Hepatocyte (in vitro differentiated cells): Measurements from ENCODE around the gene PPP1R13L. TPM values are rescaled to one million over a fixed set of nuclear protein-coding genes. Genes with fewer than 3 reads are reported as not detected.
"Not testable (repeated sequence)": the region's sequence is repeated elsewhere in the genome, so short reads cannot be mapped to it uniquely, and the experiment has no call there.

Experiments
- DNase-seq: peaks from one replicate; pipeline ENCODE4 v3.0.0-alpha.2; 2016; ENCODE audit warnings: low spot score
- H2AFZ ChIP-seq: fragments of 200-600 bp; sonication (generic); 2 replicates; pipeline ENCODE4 v1.6.0; 2016; ENCODE audit warnings: antibody characterized with exemption, mild to moderate bottlenecking
- H3K27ac ChIP-seq: fragments of 200-600 bp; sonication (generic); 2 replicates; pipeline ENCODE4 v1.5.1; 2016; ENCODE audit warnings: mild to moderate bottlenecking
- H3K27me3 ChIP-seq: fragments of 200-600 bp; sonication (generic); 2 replicates; pipeline ENCODE4 v1.6.1; 2016
- H3K36me3 ChIP-seq: fragments of 200-600 bp; sonication (generic); replicated peaks from 2 replicates; pipeline ENCODE4 v1.5.1; 2016; ENCODE audit warnings: low read depth; ENCODE audit not compliant: insufficient read depth
- H3K4me1 ChIP-seq: fragments of 200-600 bp; sonication (generic); 2 replicates; pipeline ENCODE4 v1.5.1; 2016; ENCODE audit warnings: mild to moderate bottlenecking, moderate library complexity; ENCODE audit not compliant: insufficient read depth
- H3K4me2 ChIP-seq: fragments of 200-600 bp; sonication (generic); 2 replicates; pipeline ENCODE4 v1.6.0; 2016
- H3K4me3 ChIP-seq: fragments of 200-600 bp; sonication (generic); 2 replicates; pipeline ENCODE4 v1.5.1; 2016; ENCODE audit warnings: mild to moderate bottlenecking
- H3K79me2 ChIP-seq: fragments of 200-600 bp; sonication (generic); 2 replicates; pipeline ENCODE4 v1.6.0; 2017; ENCODE audit warnings: mild to moderate bottlenecking
- H3K9me2 ChIP-seq: fragments of 200-600 bp; sonication (generic); replicated peaks from 2 replicates; pipeline ENCODE4 v1.6.0; 2017; ENCODE audit warnings: mild to moderate bottlenecking; ENCODE audit not compliant: insufficient read depth
- H3K9me3 ChIP-seq: fragments of 200-600 bp; sonication (generic); 2 replicates; pipeline ENCODE4 v1.5.1; 2016; ENCODE audit warnings: low read depth, mild to moderate bottlenecking
- H4K20me1 ChIP-seq: fragments of 200-600 bp; sonication (generic); 2 replicates; pipeline ENCODE4 v1.6.0; 2016; ENCODE audit warnings: mild to moderate bottlenecking; ENCODE audit not compliant: insufficient read depth, poor library complexity, severe bottlenecking
- CTCF ChIP-seq: fragments of 200-600 bp; sonication (generic); IDR thresholded peaks from 2 replicates; pipeline ENCODE4 v1.5.1; 2016; ENCODE audit warnings: antibody characterized with exemption, mild to moderate bottlenecking; ENCODE audit not compliant: poor library complexity
- EZH2 ChIP-seq: fragments of 200-600 bp; sonication (generic); IDR thresholded peaks from 2 replicates; pipeline ENCODE4 v1.6.1; 2016; ENCODE audit warnings: antibody characterized with exemption, mild to moderate bottlenecking, borderline replicate concordance
- EZH2phosphoT487 ChIP-seq: fragments of 200-600 bp; sonication (generic); IDR thresholded peaks from one replicate; pipeline ENCODE4 v1.6.1; 2018; ENCODE audit warnings: antibody characterized with exemption, mild to moderate bottlenecking, low read depth, moderate library complexity; ENCODE audit not compliant: unreplicated experiment, severe bottlenecking
- WGBS: methylation state at CpG from one replicate; pipeline ENCODE4 v1.1.6; 2016; ENCODE audit warnings: low lambda C conversion rate; ENCODE audit errors: missing lambda C conversion rate; 5-methylcytosine and 5-hydroxymethylcytosine counted together
- polyA plus RNA-seq: library from polyadenylated mRNA; unstranded; fragments of >200 nt; fragmentation: Nextera tagmentation; extraction: Ambion mirVana; gene quantifications from 2 replicates; pipeline ENCODE4 v1.2.1, GENCODE V29; 2016
- total RNA-seq: library from RNA; depleted of rRNA; stranded (reverse); fragments of >200 nt; gene quantifications from 2 replicates; pipeline ENCODE4 v1.2.3, GENCODE V29; 2014

PPP1R13L gene
- total and polyA plus RNA-seq, 2 experiments from 2014 or later: 8.7 to 14.8 TPM

DNA sequence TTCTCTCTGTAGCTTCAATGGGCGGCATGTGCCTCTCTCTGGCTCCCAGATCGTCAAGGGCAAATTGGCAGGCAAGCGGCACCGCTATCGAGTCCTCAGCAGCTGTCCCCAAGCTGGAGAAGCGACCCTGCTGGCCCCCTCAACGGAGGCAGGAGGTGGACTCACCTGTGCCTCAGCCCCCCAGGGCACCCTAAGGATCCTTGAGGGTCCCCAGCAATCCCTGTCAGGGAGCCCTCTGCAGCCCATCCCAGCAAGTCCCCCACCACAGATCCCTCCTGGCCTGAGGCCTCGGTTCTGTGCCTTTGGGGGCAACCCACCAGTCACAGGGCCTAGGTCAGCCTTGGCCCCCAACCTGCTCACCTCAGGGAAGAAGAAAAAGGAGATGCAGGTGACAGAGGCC is 3.3 kb upstream of the PPP1R13L start:
- TF ChIP-seq EZH2phosphoT487 (no peak), EZH2 (no peak), CTCF (no peak)
- H3K27me3 ChIP-seq: peaks cover 17% of the 10 kb centered on the region
- H3K79me2 ChIP-seq: peaks cover 17% of the 10 kb centered on the region
- no peaks in the 10 kb centered on the region for H3K36me3 ChIP-seq
- no peak overlapping the region for H3K27ac ChIP-seq
- H2AFZ ChIP-seq: no peak overlapping the region
- peak; percentile 3 for DNase-seq
- H4K20me1 ChIP-seq: no peaks in the 10 kb centered on the region
- no peak overlapping the region for H3K4me2 ChIP-seq
- no peak overlapping the region for H3K4me3 ChIP-seq
- H3K4me1 ChIP-seq: no peaks in the 10 kb centered on the region
- no peaks in the 10 kb centered on the region for H3K9me2 ChIP-seq
- H3K9me3 ChIP-seq: no peaks in the 10 kb centered on the region
- WGBS: 94% methylated on average over 8 of the region's 8 CpGs

DNA sequence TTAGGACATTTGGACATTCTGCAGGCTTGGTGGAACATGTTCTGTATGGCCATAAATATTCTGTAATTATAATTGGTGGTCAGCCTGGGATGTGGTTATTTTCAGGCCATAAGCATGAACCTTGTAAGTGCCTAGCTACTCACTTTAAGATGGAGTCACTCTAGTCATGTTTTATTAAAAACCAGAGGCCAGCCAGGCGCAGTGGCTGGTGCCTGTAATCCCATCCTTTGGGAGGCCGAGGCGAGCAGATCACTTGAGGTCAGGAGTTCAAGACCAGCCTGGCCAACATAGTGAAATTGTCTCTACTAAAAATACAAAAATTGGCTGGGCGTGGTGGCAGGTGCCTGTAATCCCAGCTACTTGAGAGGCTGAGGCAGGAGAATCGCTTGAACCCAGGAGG is 2.7 kb upstream of the PPP1R13L start:
- not testable (repeated sequence) for H3K9me3 ChIP-seq, H4K20me1 ChIP-seq, H3K9me2 ChIP-seq, H3K36me3 ChIP-seq, H3K27ac ChIP-seq, DNase-seq, H3K4me3 ChIP-seq, H2AFZ ChIP-seq, H3K4me1 ChIP-seq
- Histone ChIP-seq H3K27me3 (peaks cover 22% of the 10 kb centered on the region), H3K4me2 (peak overlapping the region; percentile 95), H3K79me2 (peaks cover 23% of the 10 kb centered on the region)
- 87% methylated on average over 5 of the region's 5 CpGs for WGBS

GRCh38 chr19:45407091-45407375 is 2.2 kb upstream of the PPP1R13L start:
- Histone ChIP-seq H3K79me2 (peaks cover 23% of the 10 kb centered on the region), H2AFZ (no peak overlapping the region), H3K4me3 (peak overlapping the region; percentile 68), H3K9me2 (no peaks in the 10 kb centered on the region), H4K20me1 (no peaks in the 10 kb centered on the region), H3K4me2 (peak overlapping the region; percentile 95), H3K9me3 (no peaks in the 10 kb centered on the region), H3K36me3 (no peaks in the 10 kb centered on the region), H3K4me1 (peaks cover 6% of the 10 kb centered on the region), H3K27me3 (peaks cover 23% of the 10 kb centered on the region), H3K27ac (no peak overlapping the region)
- no peak for TF ChIP-seq EZH2
- no peak for TF ChIP-seq EZH2phosphoT487
- TF ChIP-seq CTCF: no peak
- DNase-seq: no peak
- under 1% methylated on average over 10 of the region's 10 CpGs for WGBS

GRCh38 chr19:45406226-45407090 is 1.6 kb upstream of the PPP1R13L start, which contains the start of gene POLR1G:
Gene POLR1G (plus strand): TSS chr19:45406644. CDS start chr19:45406697, 53 bp downstream.
- DNase-seq: peak; percentile 86
- no peaks in the 10 kb centered on the region for H3K9me2 ChIP-seq
- peaks cover 23% of the 10 kb centered on the region for H3K27me3 ChIP-seq
- peak within 1 kb of the TSS; percentile 68 for H3K4me3 ChIP-seq
- no peaks in the 10 kb centered on the region for H3K36me3 ChIP-seq
- H4K20me1 ChIP-seq: no peaks in the 10 kb centered on the region
- no peaks in the 10 kb centered on the region for H3K9me3 ChIP-seq
- TF ChIP-seq EZH2 (no peak), EZH2phosphoT487 (no peak), CTCF (no peak)
- peaks cover 27% of the 10 kb centered on the region for H3K79me2 ChIP-seq
- peak within 1 kb of the TSS; percentile 92 for H3K27ac ChIP-seq
- peak within 1 kb of the TSS; percentile 95 for H3K4me2 ChIP-seq
- peaks cover 6% of the 10 kb centered on the region for H3K4me1 ChIP-seq
- WGBS: 1% methylated on average over 51 of the region's 51 CpGs
- H2AFZ ChIP-seq: peak within 1 kb of the TSS; percentile 90
